Midbrain (tissue), 1 donor: ENCODE results near the gene BATF.
A peak's percentile ranks its signal among the peaks of the same experiment; 100 is the strongest.

Experiments
- DNase-seq: peaks from one replicate; lab custom pipeline; 2025; lab: John Stamatoyannopoulos, UW

BATF gene

GRCh38 chr14:75531660-75532317, 9.5 kb downstream of the BATF start:
- no peak for DNase-seq

GRCh38 chr14:75533791-75534555, 11.7 kb downstream of the BATF start:
- no peak for DNase-seq

- no peak for DNase-seq
Measured at GRCh38 chr14:75535164-75535898, 13.1 kb downstream of the BATF start.

DNA sequence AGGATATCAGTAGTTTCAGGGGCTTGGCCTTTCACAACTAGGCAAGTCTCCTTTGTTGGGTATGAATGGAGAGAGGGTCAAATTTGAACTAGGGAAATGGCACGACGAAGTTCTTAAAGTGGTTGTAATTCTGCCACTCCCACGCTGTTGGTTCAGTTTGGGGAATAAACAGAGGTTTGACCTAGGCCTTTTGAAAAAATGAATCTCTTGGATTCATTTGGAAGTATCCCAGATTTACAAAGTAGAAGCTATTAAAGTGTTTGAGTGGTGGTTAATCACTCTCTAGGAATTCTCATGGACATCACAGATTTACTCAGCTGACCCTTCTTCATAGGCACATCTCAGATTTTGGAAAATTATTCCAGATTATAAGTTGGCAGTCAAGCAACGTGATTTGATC, 14.8 kb downstream of the BATF start:
- no peak for DNase-seq

GRCh38 chr14:75539162-75539560, 16.9 kb downstream of the BATF start:
- no peak for DNase-seq

DNA sequence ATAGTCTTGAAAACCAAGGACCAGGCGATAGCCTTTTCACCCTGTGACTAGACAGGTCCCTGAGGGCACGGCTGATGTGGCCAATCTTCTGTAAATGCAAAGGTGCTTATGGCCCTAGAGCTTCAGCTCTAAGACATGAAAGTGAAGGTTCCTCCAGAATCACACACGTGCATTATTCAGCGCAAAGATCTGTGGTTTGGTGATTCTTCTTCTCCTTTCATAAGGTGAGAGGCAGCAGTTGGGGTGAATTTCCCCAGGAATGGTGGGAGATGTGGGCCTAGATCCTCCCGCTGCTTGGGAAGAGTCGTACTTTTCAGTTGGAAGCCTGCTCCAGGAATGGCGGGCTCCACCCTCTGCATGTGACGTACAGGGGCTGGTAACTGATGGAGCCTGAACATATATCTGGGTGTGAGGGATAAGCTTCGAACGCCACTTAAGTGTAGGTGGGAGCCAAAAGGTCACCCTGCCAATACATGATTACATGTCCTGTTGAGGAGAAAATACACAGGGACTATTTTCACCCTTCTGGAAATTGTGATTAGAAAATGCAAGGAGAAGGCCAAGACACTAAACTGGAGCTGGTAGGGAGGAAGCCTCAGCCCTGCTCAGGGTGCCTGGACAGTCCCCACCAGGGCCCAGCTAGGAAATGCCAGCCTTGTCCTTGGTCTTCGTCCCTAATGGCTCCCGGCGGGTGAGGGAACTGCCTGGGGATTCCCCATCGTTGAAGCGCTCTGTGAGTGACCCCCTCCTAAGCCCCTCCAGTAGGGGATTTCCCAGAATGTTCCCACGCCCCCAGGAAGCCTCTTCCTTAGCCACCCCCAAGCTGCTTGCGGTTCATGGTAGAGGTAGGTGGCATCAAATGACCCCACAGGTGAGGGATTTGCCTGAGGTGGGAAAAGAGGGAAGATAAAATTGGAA, 17.6 kb downstream of the BATF start:
- no peak for DNase-seq

GRCh38 chr14:75540479-75540851, 18.2 kb downstream of the BATF start:
- no peak for DNase-seq

GRCh38 chr14:75542588-75543091, 20.4 kb downstream of the BATF start:
- DNase-seq = no peak

- no peak for DNase-seq
Measured at GRCh38 chr14:75543253-75543652, 21.0 kb downstream of the BATF start.

DNA sequence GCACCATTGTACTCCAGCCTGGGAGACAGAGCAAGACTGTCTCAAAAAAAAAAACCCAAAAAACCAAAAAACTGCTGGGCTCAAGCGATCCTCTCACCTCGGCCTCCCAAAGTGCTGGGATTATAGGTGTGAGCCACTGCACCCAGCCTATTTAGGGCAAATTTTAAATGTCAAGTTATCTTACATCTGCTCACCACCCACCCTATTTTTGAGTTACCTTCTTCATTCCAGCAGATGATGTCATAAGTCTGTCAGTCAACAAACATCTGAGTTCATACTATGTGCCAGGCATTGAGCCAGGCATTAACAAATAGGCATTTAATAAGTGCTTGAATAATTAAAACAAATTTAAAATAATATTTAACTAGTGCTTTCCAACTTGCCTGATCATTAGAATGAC, 21.5 kb downstream of the BATF start:
- DNase-seq = no peak

DNA sequence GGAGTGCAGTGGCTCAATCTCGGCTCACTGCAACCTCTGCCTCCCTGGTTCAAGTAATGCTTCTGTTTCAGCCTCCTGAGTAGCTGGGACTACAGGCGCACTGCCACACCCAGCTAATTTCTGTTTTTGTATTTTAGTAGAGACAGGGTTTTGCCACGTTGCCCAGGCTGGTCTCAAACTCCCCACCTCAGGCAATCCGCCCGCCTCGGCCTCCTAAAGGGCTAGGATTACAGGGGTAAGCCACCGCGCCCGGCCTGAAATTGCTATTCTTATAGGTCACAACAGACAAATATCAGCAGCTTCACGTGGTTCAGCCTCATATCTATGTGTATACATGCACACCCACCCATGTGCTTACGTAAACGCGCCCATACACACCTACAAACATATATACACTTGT, 23.6 kb downstream of the BATF start:
- DNase-seq = no peak

DNA sequence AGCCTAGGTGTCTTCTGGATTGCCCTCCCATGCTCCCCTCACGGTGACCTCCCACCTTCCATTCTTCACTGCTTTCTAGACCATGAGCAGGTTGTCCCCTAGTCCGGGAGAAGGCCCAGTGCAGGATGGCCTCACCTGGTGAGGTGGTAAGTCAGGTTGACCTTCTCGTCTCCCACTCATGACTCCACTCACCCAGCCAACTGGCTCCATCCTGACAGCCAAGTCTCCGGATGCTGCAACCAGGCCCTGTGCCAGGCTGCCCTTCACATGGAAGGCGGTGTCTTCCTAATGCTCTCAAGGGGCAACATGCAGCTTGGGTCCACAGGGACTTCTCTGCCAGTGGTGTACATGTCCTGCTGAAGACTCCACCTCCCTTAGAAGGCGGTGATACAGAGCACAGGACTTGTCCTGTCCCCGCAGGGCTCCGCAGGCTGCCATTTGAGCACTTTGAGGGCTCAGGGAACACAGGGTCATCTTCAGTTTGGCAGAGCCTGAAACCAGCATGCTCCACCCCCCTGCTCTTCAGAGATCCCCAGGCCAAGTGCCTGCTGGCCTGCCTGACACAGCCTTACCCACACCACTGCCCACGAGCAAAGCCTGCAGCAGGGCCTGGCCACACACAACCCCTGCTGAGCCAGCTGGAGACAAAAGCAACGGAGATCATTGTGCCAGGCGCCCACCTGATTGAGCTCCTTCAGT, 25.4 kb downstream of the BATF start:
- no peak for DNase-seq

DNA sequence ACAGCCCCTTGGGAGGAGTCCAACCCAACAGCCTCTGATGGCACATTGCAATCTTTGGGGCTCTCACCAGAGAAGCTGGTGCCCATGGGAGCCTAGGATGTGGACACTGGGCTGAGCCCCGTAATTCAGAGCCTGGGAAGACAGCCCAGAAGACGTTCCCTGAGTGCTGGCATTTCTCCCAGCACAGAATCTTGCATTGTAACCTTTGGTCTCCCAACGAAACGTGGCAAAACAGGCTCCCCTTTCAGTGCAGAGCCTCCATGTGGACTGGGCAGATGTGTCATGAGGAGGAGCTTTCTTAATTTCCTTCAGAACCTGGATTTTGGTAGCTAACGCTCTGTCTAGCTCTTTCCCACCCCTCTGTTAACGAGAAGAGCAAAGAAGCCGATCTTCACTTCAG, 26.3 kb downstream of the BATF start:
- DNase-seq = no peak

- DNase-seq = peak; percentile 0
Measured at GRCh38 chr14:75549169-75549568, 26.9 kb downstream of the BATF start.

- DNase-seq = no peak
Measured at GRCh38 chr14:75551021-75551420, 28.8 kb downstream of the BATF start.

DNA sequence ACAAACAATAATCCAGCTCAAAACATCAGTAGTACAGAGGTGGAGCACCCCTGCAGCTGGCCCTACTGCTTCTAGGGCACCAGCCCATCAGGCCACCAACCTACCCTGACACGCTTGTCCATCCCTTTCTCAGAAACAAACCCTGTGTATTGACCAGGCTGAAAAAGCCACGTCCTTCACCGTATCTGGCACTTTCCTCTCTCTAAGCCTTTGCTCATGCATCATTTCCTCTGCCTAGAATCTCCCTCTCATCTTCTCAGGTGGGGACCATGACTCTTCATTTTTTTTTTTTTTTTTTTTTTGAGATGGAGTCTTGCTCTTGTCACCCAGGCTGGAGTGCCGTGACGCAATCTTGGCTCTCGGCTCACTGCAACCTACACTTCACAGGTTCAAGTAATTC, 30.9 kb downstream of the BATF start:
- DNase-seq = no peak

DNA sequence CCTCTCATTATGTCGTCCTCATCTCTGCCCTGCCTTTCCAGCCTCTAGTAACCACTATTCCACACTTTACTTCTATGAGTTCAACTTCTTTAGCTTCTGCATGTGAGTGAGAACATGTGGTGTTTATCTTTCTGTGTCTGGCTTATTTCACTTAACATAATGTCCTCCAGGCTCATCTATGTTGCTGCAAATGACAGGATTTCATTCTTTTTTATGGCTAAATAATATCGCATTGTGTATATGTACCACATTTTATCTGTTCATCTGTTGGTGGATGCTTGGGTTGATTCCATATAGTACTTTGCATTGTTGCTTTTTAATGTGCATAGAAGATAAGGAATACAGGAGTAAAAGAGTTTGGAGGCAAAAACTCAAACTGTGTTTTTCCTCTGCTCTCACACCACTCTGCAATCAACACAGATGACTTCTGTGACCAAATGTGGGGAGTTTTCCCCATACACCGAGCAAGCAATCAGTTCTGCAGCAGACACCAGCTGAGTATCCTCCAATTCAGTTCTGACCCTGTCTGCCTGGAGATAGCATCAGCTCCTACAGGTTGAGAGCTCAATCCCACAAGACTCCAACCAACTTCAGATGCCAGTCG, 31.6 kb downstream of the BATF start:
- no peak for DNase-seq

DNA sequence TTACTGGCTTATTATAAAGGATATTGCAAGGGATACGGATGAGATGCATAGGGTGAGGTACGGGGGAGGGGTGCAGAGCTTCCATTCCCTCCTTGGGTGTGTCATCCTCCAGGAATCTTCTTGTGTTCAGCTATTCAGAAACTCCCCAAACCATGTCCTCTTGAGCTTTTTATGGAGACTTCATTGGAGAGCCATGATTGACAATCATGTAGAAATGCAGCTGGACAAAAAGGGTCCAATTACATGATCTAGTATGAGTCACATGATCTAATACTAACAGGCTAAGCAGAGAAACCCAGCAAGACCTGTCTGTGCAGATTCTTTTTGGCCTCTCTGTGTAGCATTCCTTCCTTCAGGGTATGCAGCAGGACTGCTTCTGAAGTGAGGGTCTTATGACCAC, 32.2 kb downstream of the BATF start:
- DNase-seq = no peak

- no peak for DNase-seq
Measured at GRCh38 chr14:75558440-75558839, 36.2 kb downstream of the BATF start.

- DNase-seq = no peak
Measured at GRCh38 chr14:75559045-75559444, 36.8 kb downstream of the BATF start.
